K562 (cell line): ENCODE measurements around the gene NCAM2. TPM values are rescaled to one million over a fixed set of nuclear protein-coding genes. Genes with fewer than 3 reads are reported as not detected.

ENCODE experiments used
- CBX1 ChIP-seq: sonication (generic); IDR thresholded peaks from 2 replicates; pipeline ENCODE4 v1.6.1; 2016; ENCODE audit warnings: antibody characterized with exemption, low read depth, mild to moderate bottlenecking
- CHD4 ChIP-seq: fragments of 200-600 bp; sonication (generic); IDR thresholded peaks from 3 replicates; pipeline ENCODE4 v1.6.1; 2012; ENCODE audit warnings: low read depth, mild to moderate bottlenecking, mixed read lengths, low read length, inconsistent platforms; ENCODE audit not compliant: insufficient read depth, insufficient replicate concordance, poor library complexity, severe bottlenecking
- ELK3 ChIP-seq: fragments of 450-650 bp; formaldehyde crosslinking; IDR thresholded peaks from 2 replicates; pipeline ENCODE4 v1.4.0; 2020; ENCODE audit warnings: mild to moderate bottlenecking
- SIX5 ChIP-seq, 2 experiments: IDR thresholded peaks; 2 replicates each; pipeline ENCODE4 v1.6.1; 2011; ENCODE audit warnings: low read length in 2 of 2, borderline replicate concordance in 1 of 2, low read depth in 1 of 2, mild to moderate bottlenecking in 1 of 2, moderate library complexity in 1 of 2; ENCODE audit not compliant: insufficient read depth in 1 of 2
- SLC30A9 ChIP-seq: fragments of 250-450 bp; sonication (Bioruptor Pico); IDR thresholded peaks from 2 replicates; pipeline ENCODE4 v1.8.0; 2022; ENCODE audit warnings: mild to moderate bottlenecking, moderate library complexity
- SMC3 ChIP-seq: conservative IDR thresholded peaks from 2 replicates; pipeline ENCODE4 v1.6.1; 2011; ENCODE audit warnings: low read depth, low read length, improper control_type of control experiment; ENCODE audit not compliant: insufficient read depth
- ZNF239 ChIP-seq: fragments of 250-450 bp; sonication (Bioruptor Pico); IDR thresholded peaks from 2 replicates; pipeline ENCODE4 v1.4.0; 2020; ENCODE audit warnings: mild to moderate bottlenecking
- polyA plus RNA-seq, 8 experiments: library from polyadenylated mRNA; depleted of rRNA in 4 of 8; stranded (reverse) in 5 of 8; unstranded in 3 of 8; fragments of >200 nt; fragmentation: Nextera tagmentation in 2 of 8; fragmentation: Illumina TruSeq in 1 of 8; extraction: Ambion mirVana in 2 of 8; extraction: Trizol in 1 of 8; gene quantifications; 2 replicates each; pipeline versions ENCODE4 v1.2.1 to v1.2.3, GENCODE V29; 2011 to 2014; ENCODE audit warnings: inconsistent platforms in 1 of 8, missing spikeins in 1 of 8
- total RNA-seq, 7 experiments: library from RNA; depleted of rRNA in 6 of 7; stranded (reverse); fragments of >200 nt in 6 of 7; fragmentation: Illumina TruSeq in 2 of 7; extraction: Trizol in 2 of 7; gene quantifications; 2 replicates each; pipeline versions ENCODE4 v1.2.1 to v1.2.3, GENCODE V29; 2011 to 2021; ENCODE audit warnings: low replicate concordance in 1 of 7
- TF ChIP-seq, protein P1 (sequence below), 3 experiments: IDR thresholded peaks in 2 of 3; conservative IDR thresholded peaks in 1 of 3; 2 replicates each; pipeline ENCODE4 v1.5.1; 2011 to 2012; ENCODE audit warnings: low read length in 3 of 3, mild to moderate bottlenecking in 3 of 3, control low read depth in 2 of 3, improper control_type of control experiment in 1 of 3, inconsistent platforms in 1 of 3, low read depth in 1 of 3, mixed read lengths in 1 of 3, moderate library complexity in 1 of 3; ENCODE audit not compliant: insufficient read depth in 2 of 3
- TF ChIP-seq, protein P2 (sequence below), 2 experiments: fragments of 450-650 bp; formaldehyde crosslinking in 1 of 2; IDR thresholded peaks; 2 replicates each; pipeline versions ENCODE4 v1.4.0 to v1.6.1; 2014 to 2020; ENCODE audit warnings: mild to moderate bottlenecking in 2 of 2, borderline replicate concordance in 1 of 2, low read depth in 1 of 2

NCAM2 gene
- total and polyA plus RNA-seq, 9 of the 15 experiments (the other 6 are each of a cell fraction or from before 2014, with no cell fraction given), result 14.0 to 58.2 (median 27.8) TPM

GRCh38 chr21:21003701-21004100, 5.5 kb downstream of the NCAM2 start (continued):
- TF ChIP-seq, protein P1, sequence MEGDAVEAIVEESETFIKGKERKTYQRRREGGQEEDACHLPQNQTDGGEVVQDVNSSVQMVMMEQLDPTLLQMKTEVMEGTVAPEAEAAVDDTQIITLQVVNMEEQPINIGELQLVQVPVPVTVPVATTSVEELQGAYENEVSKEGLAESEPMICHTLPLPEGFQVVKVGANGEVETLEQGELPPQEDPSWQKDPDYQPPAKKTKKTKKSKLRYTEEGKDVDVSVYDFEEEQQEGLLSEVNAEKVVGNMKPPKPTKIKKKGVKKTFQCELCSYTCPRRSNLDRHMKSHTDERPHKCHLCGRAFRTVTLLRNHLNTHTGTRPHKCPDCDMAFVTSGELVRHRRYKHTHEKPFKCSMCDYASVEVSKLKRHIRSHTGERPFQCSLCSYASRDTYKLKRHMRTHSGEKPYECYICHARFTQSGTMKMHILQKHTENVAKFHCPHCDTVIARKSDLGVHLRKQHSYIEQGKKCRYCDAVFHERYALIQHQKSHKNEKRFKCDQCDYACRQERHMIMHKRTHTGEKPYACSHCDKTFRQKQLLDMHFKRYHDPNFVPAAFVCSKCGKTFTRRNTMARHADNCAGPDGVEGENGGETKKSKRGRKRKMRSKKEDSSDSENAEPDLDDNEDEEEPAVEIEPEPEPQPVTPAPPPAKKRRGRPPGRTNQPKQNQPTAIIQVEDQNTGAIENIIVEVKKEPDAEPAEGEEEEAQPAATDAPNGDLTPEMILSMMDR (IDR thresholded peaks at IDR 0.05 in 2 of 3, conservative IDR thresholded peaks at IDR 0.05 in 1 of 3; ENCODE audit: insufficient read depth in 2 of 3, low read depth in 1 of 3, low read length in 3 of 3), result peak; percentile 69 to 99 (median 98)
- TF ChIP-seq CHD4, result peak; percentile 96
- TF ChIP-seq ZNF239 (CRISPR knock-in tag), result no peak
- no peak for TF ChIP-seq SLC30A9
- TF ChIP-seq, protein P2, sequence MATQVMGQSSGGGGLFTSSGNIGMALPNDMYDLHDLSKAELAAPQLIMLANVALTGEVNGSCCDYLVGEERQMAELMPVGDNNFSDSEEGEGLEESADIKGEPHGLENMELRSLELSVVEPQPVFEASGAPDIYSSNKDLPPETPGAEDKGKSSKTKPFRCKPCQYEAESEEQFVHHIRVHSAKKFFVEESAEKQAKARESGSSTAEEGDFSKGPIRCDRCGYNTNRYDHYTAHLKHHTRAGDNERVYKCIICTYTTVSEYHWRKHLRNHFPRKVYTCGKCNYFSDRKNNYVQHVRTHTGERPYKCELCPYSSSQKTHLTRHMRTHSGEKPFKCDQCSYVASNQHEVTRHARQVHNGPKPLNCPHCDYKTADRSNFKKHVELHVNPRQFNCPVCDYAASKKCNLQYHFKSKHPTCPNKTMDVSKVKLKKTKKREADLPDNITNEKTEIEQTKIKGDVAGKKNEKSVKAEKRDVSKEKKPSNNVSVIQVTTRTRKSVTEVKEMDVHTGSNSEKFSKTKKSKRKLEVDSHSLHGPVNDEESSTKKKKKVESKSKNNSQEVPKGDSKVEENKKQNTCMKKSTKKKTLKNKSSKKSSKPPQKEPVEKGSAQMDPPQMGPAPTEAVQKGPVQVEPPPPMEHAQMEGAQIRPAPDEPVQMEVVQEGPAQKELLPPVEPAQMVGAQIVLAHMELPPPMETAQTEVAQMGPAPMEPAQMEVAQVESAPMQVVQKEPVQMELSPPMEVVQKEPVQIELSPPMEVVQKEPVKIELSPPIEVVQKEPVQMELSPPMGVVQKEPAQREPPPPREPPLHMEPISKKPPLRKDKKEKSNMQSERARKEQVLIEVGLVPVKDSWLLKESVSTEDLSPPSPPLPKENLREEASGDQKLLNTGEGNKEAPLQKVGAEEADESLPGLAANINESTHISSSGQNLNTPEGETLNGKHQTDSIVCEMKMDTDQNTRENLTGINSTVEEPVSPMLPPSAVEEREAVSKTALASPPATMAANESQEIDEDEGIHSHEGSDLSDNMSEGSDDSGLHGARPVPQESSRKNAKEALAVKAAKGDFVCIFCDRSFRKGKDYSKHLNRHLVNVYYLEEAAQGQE (IDR thresholded peaks at IDR 0.05; ENCODE audit: borderline replicate concordance), result peak; percentile 78; the same call in 1 of the 2 replicates
- TF ChIP-seq, protein P2 (CRISPR knock-in tag; IDR thresholded peaks at IDR 0.05; ENCODE audit: low read depth), result no peak
- no peak for TF ChIP-seq ELK3
- peak; percentile 89; the same call in 1 of the 2 replicates for TF ChIP-seq CBX1
- no peak for TF ChIP-seq SIX5 (IDR thresholded peaks at IDR 0.05; ENCODE audit: borderline replicate concordance in 1 of 2, insufficient read depth in 1 of 2, low read depth in 1 of 2, low read length in 2 of 2)
- TF ChIP-seq SMC3, result peak; percentile 57
